Mesothelial cell of epicardium (in vitro differentiated cells): ENCODE data around the gene EVL. TPM values are rescaled to one million over a fixed set of nuclear protein-coding genes. Genes with fewer than 3 reads are reported as not detected.

Source experiments
- DNase-seq, 2 experiments: peaks; one replicate each; pipeline ENCODE4 v3.0.0; 2021; ENCODE audit warnings: low spot score in 2 of 2; ENCODE audit not compliant: unreplicated experiment in 2 of 2
- H3K27ac Mint-ChIP-seq: 2 replicates; pipeline ENCODE4 v1.8.0; 2021; ENCODE audit warnings: mixed read lengths
- H3K27me3 Mint-ChIP-seq: 2 replicates; pipeline ENCODE4 v1.8.0; 2021; ENCODE audit warnings: low read depth, mixed read lengths
- H3K36me3 Mint-ChIP-seq: 2 replicates; pipeline ENCODE4 v1.8.0; 2021; ENCODE audit warnings: mixed read lengths
- H3K4me1 Mint-ChIP-seq: 2 replicates; pipeline ENCODE4 v1.8.0; 2021; ENCODE audit warnings: mixed read lengths
- H3K4me3 Mint-ChIP-seq: 2 replicates; pipeline ENCODE4 v1.8.0; 2021; ENCODE audit warnings: mild to moderate bottlenecking, moderate library complexity, mixed read lengths
- H3K9me3 Mint-ChIP-seq: 2 replicates; pipeline ENCODE4 v1.8.0; 2021; ENCODE audit warnings: mixed read lengths
- total RNA-seq: library from RNA; stranded (reverse); gene quantifications from 3 replicates; pipeline ENCODE4 v1.2.1, GENCODE V29; 2021
- TF ChIP-seq, protein P1 (sequence below): fragments of 200-600 bp; sonication (generic); IDR thresholded peaks from one replicate; pipeline ENCODE4 v1.5.0; 2021; ENCODE audit warnings: antibody characterized with exemption; ENCODE audit not compliant: unreplicated experiment

EVL gene
- total RNA-seq, 1 donor from 2014 or later: 250 TPM

DNA sequence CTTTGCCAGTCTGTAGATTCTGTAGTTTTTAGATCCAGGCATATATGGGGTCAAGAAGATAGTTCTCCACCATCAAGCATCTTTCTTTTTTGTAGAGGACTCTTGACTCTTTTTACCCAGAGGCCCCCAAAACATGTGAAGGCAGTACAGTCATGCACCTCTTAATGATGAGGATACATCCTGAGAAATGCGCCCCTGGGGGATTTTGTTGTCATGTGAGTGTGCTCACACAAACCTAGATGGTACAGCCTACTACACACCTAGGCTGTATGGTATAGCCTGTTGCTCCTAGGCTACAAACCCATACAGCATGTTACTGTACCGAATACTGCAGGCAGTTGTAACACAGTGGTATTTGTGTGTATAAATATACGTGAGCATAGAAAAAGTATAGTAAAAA, 23.0 kb downstream of the EVL start:
- DNase-seq: no peak
- no peak overlapping the region for H3K27ac Mint-ChIP-seq

GRCh38 chr14:100091386-100091785, 26.2 kb downstream of the EVL start:
- no peaks in the 10 kb centered on the region for H3K4me1 Mint-ChIP-seq
- peaks cover 39% of the 10 kb centered on the region for H3K36me3 Mint-ChIP-seq
- H3K4me3 Mint-ChIP-seq: no peak overlapping the region
- H3K9me3 Mint-ChIP-seq: peaks cover 4% of the 10 kb centered on the region
- H3K27ac Mint-ChIP-seq: no peak overlapping the region
- H3K27me3 Mint-ChIP-seq: no peaks in the 10 kb centered on the region
- TF ChIP-seq, protein P1, sequence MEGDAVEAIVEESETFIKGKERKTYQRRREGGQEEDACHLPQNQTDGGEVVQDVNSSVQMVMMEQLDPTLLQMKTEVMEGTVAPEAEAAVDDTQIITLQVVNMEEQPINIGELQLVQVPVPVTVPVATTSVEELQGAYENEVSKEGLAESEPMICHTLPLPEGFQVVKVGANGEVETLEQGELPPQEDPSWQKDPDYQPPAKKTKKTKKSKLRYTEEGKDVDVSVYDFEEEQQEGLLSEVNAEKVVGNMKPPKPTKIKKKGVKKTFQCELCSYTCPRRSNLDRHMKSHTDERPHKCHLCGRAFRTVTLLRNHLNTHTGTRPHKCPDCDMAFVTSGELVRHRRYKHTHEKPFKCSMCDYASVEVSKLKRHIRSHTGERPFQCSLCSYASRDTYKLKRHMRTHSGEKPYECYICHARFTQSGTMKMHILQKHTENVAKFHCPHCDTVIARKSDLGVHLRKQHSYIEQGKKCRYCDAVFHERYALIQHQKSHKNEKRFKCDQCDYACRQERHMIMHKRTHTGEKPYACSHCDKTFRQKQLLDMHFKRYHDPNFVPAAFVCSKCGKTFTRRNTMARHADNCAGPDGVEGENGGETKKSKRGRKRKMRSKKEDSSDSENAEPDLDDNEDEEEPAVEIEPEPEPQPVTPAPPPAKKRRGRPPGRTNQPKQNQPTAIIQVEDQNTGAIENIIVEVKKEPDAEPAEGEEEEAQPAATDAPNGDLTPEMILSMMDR: no peak
- DNase-seq: no peak

More for the DNA sequence above, 23.0 kb downstream of the EVL start:
- TF ChIP-seq, protein P1: no peak
- Mint-ChIP-seq H3K9me3 (peaks cover 7% of the 10 kb centered on the region), H3K27me3 (no peaks in the 10 kb centered on the region), H3K4me3 (no peak overlapping the region), H3K36me3 (peaks cover 45% of the 10 kb centered on the region), H3K4me1 (peaks cover 14% of the 10 kb centered on the region)

- no peak overlapping the region for H3K27ac Mint-ChIP-seq
- DNase-seq: no peak
Measured at GRCh38 chr14:100092832-100093231, 27.6 kb downstream of the EVL start.

GRCh38 chr14:100093319-100093718, 28.1 kb downstream of the EVL start:
- no peak overlapping the region for H3K4me3 Mint-ChIP-seq
- peaks cover 34% of the 10 kb centered on the region for H3K36me3 Mint-ChIP-seq
- no peaks in the 10 kb centered on the region for H3K4me1 Mint-ChIP-seq
- TF ChIP-seq, protein P1: no peak
- H3K27ac Mint-ChIP-seq: no peak overlapping the region
- H3K9me3 Mint-ChIP-seq: no peaks in the 10 kb centered on the region
- DNase-seq: no peak
- no peaks in the 10 kb centered on the region for H3K27me3 Mint-ChIP-seq

More at GRCh38 chr14:100092832-100093231, 27.6 kb downstream of the EVL start:
- H3K4me3 Mint-ChIP-seq: no peak overlapping the region
- no peaks in the 10 kb centered on the region for H3K9me3 Mint-ChIP-seq
- H3K27me3 Mint-ChIP-seq: no peaks in the 10 kb centered on the region
- TF ChIP-seq, protein P1: no peak
- no peaks in the 10 kb centered on the region for H3K4me1 Mint-ChIP-seq
- peaks cover 36% of the 10 kb centered on the region for H3K36me3 Mint-ChIP-seq

GRCh38 chr14:100096656-100097055, 31.4 kb downstream of the EVL start:
- H3K27ac Mint-ChIP-seq: no peak overlapping the region
- TF ChIP-seq, protein P1: no peak
- no peaks in the 10 kb centered on the region for H3K27me3 Mint-ChIP-seq
- H3K4me3 Mint-ChIP-seq: no peak overlapping the region
- H3K4me1 Mint-ChIP-seq: peaks cover 5% of the 10 kb centered on the region
- H3K36me3 Mint-ChIP-seq: peaks cover 23% of the 10 kb centered on the region
- H3K9me3 Mint-ChIP-seq: no peaks in the 10 kb centered on the region
- DNase-seq: no peak

DNA sequence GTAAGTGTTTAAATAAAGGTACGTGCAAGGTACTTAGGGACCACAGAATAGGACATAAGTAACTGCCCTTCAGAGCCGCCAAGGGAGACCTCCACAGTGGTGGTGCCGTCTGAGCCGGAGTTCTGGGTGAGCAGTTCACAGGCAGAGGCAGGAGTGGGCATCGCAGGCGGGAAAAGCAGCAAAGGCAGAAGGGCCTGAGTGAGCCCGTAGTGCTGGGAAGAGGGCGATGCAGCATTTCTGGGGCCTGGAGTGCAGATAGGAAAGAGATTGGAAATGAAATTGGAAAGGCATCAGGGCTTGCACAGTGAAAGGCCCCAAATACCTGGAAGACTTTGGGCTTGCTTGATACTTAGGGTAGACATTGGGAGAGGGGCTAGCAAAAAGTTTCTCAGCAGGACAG, 32.9 kb downstream of the EVL start:
- DNase-seq: no peak
- Mint-ChIP-seq H3K27ac (no peak overlapping the region), H3K4me1 (peaks cover 5% of the 10 kb centered on the region), H3K4me3 (no peak overlapping the region), H3K36me3 (peaks cover 23% of the 10 kb centered on the region), H3K27me3 (no peaks in the 10 kb centered on the region), H3K9me3 (no peaks in the 10 kb centered on the region)
- TF ChIP-seq, protein P1: no peak
